NCI-H1048 (cell line): ENCODE results near the gene UGT2A1.
"Not testable (repeated sequence)": the region's sequence is repeated elsewhere in the genome, so short reads cannot be mapped to it uniquely, and the experiment has no call there.

Source experiments
- DNase-seq: peaks from one replicate; lab custom pipeline; 2025; lab: John Stamatoyannopoulos, UW

UGT2A1 gene

DNA sequence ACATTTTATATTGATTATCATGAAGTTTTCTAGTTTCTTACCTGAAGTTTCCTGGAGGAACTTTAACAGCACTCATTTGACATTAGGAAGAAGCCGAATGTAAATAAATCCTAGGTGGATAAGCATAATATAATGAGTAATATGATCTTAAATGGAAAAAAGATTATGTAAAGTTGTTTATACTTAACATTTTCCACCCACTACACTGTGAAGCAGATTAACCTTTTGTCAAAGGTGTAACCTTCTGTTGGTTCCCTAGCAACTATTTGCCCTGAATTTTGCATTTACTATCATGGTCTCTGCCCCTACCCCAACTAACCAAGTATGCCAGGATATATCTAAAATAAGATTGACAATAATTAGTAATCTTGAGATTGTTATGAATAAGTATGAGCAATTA, at the start of gene UGT2A1:
TSS of gene UGT2A1 (minus strand) at position 101 of the 400 bp plus-strand sequence. CDS start 5,603 bp downstream, outside the sequence.
- no peak for DNase-seq

- DNase-seq, result no peak
These were observed 49.2 kb upstream of the UGT2A1 start for GRCh38 chr4:69702201-69702600.

GRCh38 chr4:69701696-69702095, 48.6 kb upstream of the UGT2A1 start:
- DNase-seq, result no peak

GRCh38 chr4:69697536-69698242, 44.6 kb upstream of the UGT2A1 start:
- no peak for DNase-seq

GRCh38 chr4:69689599-69689998, 36.6 kb upstream of the UGT2A1 start:
- peak; percentile 4 for DNase-seq

DNA sequence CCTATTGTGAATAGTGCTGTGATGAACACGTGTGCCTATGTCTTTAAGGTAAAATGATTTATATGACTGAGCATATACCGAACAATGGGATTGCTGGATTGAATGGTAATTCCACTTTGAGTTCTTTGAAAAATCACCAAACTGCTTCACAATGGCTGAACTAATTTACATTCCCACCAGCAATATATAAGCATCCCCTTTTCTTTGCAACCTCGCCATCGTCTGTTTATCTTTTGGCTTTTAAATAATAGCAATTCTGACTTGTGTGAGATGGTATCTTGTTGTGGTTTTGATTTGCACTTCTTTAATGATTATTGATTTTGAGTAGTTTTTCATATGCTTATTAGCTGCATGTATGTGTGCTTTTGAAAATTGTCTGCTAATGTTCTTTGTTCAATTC, 31.8 kb upstream of the UGT2A1 start:
- no peak for DNase-seq

DNA sequence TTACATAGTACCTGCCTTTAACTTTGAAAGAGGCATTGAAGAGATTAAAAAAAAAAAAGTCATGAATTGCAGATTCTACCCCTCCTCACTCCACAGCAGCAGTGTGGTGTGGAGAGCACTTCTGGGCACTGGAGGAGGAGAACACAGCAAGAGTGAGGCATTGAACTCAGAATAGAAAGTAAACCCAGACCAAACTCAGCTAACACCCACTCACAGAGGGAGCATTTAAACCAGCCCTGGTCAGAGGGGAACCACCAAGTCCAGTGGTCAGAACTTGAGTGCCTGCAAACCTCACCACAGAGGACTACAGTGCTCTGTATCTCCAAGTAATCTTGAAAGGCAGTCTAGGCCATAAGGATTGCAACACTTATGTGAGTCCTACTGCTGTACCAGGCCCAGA, 15.6 kb upstream of the UGT2A1 start:
- no peak for DNase-seq

DNA sequence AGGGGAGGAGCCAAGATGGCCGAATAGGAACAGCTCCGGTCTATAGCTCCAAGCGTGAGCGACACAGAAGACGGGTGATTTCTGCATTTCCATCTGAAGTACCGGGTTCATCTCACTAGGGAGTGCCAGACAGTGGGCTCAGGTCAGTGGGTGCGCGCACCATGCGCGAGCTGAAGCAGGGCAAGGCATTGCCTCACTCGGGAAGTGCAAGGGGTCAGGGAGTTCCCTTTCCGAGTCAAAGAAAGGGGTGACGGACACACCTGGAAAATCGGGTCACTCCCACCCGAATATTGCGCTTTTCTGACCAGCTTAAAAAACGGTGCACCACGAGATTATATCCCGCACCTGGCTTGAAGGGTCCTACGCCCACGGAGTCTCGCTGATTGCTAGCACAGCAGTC, 11.0 kb upstream of the UGT2A1 start:
- not testable (repeated sequence) for DNase-seq

GRCh38 chr4:69661130-69661803, 8.2 kb upstream of the UGT2A1 start:
- not testable (repeated sequence) for DNase-seq

DNA sequence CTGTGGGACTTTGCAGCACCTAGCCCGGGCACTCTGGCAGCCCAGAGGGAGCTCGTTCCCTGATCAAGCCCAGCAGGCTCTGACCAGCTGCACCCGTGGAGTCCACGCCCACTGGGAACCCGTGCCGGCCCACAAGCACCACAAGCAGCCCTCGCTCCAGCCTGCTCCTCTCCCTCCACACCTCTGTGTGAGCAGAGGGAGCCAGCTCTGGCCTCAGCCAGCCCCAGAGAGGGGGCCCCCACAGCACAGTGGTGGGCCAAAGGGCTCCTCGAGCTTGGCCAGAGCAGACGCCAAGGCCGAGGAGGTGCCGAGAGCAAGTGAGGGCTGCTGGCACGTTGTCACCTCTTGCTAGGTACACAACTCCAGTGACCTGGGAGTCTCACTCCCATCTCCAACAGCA, 5.1 kb upstream of the UGT2A1 start:
- DNase-seq, result no peak

DNA sequence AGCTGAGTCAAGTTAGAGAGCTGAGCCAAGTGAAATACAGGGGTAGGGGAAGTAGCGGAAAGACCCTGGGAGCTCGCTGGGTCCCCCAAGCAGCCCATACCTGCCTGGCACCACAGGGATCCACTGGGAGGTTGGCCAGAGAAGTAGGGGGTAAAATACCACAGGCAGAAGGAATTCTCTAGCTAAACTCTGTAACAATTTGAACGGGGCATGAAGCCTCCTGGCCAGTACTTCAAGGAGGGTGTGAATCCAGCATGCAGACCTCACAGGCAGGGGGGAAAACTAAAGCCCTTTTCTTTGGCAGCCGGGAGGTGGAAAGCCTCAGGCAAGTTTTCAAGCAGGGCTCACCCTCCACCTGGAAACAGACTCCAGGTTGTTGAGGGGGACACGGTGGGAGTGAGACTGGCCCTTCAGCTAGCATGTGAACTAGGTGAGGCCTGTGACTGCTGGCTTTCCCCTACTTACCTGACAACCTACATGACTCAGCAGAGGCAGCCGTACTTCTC, 3.7 kb upstream of the UGT2A1 start:
- no peak for DNase-seq

- DNase-seq, result no peak
These were observed 2.2 kb downstream of the UGT2A1 start for GRCh38 chr4:69650872-69651271.

DNA sequence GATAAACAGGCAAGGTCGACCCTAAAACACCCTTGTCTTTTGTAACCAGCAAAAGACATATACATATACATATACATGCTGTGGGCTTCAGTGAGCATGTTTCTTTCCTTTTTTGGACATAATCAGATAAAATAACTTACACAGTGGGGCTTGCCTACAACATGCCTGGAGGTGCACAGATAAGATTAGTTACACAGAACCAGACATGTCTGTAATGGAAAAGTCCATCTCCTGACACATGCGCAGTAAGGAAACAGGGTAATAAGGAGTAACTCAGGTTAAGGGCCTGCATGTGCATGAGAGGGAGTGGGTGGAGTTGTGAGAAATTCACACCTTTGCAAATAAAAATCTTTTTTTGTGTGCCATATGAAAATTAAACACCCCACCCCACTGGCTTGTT, 3.4 kb downstream of the UGT2A1 start:
- DNase-seq, result no peak

- DNase-seq, result no peak
These were observed 3.8 kb downstream of the UGT2A1 start for GRCh38 chr4:69649207-69649606.

GRCh38 chr4:69642961-69643360, 10.1 kb downstream of the UGT2A1 start:
- DNase-seq, result no peak

- no peak for DNase-seq
These were observed 12.8 kb downstream of the UGT2A1 start for GRCh38 chr4:69640289-69640688.

DNA sequence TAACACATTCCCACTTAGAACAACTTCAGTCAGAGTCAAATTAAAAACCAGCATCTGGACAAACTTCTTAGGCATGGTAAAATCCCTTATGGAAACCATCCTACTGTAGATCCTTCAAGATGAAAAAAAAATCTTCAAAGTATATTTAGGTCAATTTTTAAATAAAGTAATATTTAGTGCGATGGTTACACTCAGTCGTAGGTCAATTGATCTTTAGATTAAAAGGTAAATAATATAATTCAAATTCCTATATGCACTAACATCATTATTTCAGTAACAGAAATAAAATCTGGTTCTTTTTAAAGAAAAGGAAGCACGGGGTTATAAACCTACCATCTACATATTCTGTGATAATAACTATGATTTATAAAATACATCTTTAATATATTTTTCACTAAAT, 13.5 kb downstream of the UGT2A1 start, which contains the start of gene UGT2A2:
TSS of gene UGT2A2 (minus strand) at position 101 of the 400 bp plus-strand sequence. CDS start at position 99, 2 bp downstream.
- DNase-seq, result no peak

GRCh38 chr4:69617083-69617694, 35.9 kb downstream of the UGT2A1 start:
- DNase-seq, result no peak

DNA sequence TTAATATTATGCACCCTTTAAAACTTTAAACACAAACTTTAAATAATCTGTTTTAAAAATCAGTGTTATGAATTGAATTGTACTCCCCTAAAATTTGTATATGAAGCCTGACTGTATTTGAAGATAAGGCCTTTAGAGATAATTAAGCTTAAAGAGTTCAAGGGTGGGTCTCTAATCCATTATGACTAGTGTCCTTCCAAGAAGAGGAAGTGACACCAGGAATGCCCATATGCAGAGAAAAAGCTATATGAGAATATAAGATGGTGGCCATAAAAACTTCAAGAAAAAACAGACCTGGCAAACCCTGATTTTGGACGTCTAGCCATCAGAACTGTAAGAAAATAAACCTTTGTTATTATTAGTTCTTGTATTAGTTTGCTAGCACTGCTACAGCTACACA, 42.6 kb downstream of the UGT2A1 start:
- DNase-seq, result no peak

DNA sequence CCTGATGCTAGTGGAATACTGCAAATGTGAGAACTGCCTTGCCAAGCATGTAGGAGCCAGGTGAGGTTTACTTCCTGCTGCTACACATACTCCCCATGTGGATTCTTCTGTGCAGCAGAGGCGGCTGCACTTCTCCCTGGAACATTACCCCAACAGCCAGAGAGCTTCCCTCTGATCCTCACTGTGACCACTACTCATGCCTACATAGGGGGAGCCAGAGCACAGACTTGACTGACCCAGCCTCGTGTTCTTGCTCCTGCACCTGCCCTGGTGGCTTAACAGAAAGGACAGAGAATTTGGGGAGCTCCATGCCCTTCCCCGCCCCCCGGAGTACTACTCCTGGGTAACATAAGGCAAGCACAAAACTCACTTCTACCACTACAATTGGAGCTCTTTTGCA, 52.0 kb downstream of the UGT2A1 start:
- no peak for DNase-seq

- no peak for DNase-seq
These were observed 53.0 kb downstream of the UGT2A1 start for GRCh38 chr4:69600013-69600412.

DNA sequence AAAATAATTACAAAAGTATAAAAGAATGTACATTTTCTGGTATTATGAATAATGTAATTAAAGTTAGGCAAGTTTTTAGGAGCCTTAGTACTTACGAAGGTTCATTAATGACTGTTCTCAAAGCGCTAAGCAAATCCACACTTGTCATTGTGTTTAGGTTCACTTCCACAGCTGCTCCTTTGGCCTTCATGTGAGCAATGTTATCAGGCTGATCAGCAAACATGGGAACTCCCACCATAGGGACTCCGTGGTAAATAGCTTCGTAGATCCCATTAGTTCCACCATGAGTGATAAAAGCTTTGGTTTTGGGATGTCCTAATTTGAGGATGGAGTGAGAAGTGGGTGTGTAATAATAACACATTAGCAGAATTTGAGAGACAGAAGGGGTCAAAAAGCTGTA, 58.7 kb downstream of the UGT2A1 start:
- no peak for DNase-seq

GRCh38 chr4:69591364-69591763, 61.7 kb downstream of the UGT2A1 start:
- no peak for DNase-seq
